HG03439 (cell line): ENCODE data around the gene PRDX1.
"Not testable (repeated sequence)": the region's sequence is repeated elsewhere in the genome, so short reads cannot be mapped to it uniquely, and the experiment has no call there.

ENCODE experiments used
- ATAC-seq: cut with Tn5 transposase; IDR thresholded peaks from one replicate; pipeline ENCODE4 v1.9.1; 2021; ENCODE audit warnings: mild to moderate bottlenecking, moderate library complexity; ENCODE audit not compliant: unreplicated experiment

PRDX1 gene

GRCh38 chr1:45536886-45537285 lies 15.2 kb upstream of the PRDX1 start:
- ATAC-seq: no peak

GRCh38 chr1:45535988-45536766 lies 14.5 kb upstream of the PRDX1 start:
- ATAC-seq: no peak

- no peak for ATAC-seq
Observed at GRCh38 chr1:45531873-45532272, 10.2 kb upstream of the PRDX1 start.

- ATAC-seq: no peak
Observed at GRCh38 chr1:45530632-45531135, 9.0 kb upstream of the PRDX1 start.

GRCh38 chr1:45526135-45526644 lies 4.5 kb upstream of the PRDX1 start:
- ATAC-seq: no peak

- not testable (repeated sequence) for ATAC-seq
Observed at GRCh38 chr1:45523975-45524374, 2.3 kb upstream of the PRDX1 start.

GRCh38 chr1:45523516-45523915 lies 1.8 kb upstream of the PRDX1 start:
- not testable (repeated sequence) for ATAC-seq

GRCh38 chr1:45522324-45523104 lies 830 bp upstream of the PRDX1 start:
- ATAC-seq: no peak

- ATAC-seq: not testable (repeated sequence)
Observed at GRCh38 chr1:45519774-45520173, 1.9 kb downstream of the PRDX1 start.

- ATAC-seq: no peak
Observed at GRCh38 chr1:45518910-45519309, 2.8 kb downstream of the PRDX1 start.

- ATAC-seq: not testable (repeated sequence)
Observed at GRCh38 chr1:45518366-45518765, 3.3 kb downstream of the PRDX1 start.

GRCh38 chr1:45516465-45516864 lies 5.2 kb downstream of the PRDX1 start:
- no peak for ATAC-seq

GRCh38 chr1:45516036-45516435 lies 5.6 kb downstream of the PRDX1 start:
- no peak for ATAC-seq

GRCh38 chr1:45513532-45514260 lies 8.0 kb downstream of the PRDX1 start:
- not testable (repeated sequence) for ATAC-seq

GRCh38 chr1:45512641-45513054 lies 9.0 kb downstream of the PRDX1 start:
- ATAC-seq: no peak

GRCh38 chr1:45510972-45511527 lies 10.6 kb downstream of the PRDX1 start:
- ATAC-seq: no peak

GRCh38 chr1:45510036-45510971 lies 11.4 kb downstream of the PRDX1 start:
- ATAC-seq: no peak

- no peak for ATAC-seq
Observed at GRCh38 chr1:45508295-45509151, 13.2 kb downstream of the PRDX1 start.

GRCh38 chr1:45507893-45508292 lies 13.8 kb downstream of the PRDX1 start:
- no peak for ATAC-seq
